SK-N-SH (cell line): ENCODE results near the gene AGO1. TPM values are rescaled to one million over a fixed set of nuclear protein-coding genes. Genes with fewer than 3 reads are reported as not detected.

Experiments used
- CTCF ChIA-PET: fragments of 300-600, 350-600 bp; formaldehyde crosslinking; extraction: SDS; loops from one replicate; lab custom pipeline; 2021; lab: Yijun Ruan, JAX
- POLR2A ChIA-PET: fragments of 350-600 bp; sonication (Branson Sonifier 250); formaldehyde crosslinking; extraction: SDS; loops from one replicate; lab custom pipeline; 2020; ENCODE audit warnings: antibody characterized with exemption, inconsistent platforms; lab: Yijun Ruan, JAX
- DNase-seq: peaks from one replicate; pipeline ENCODE4 v3.0.0; 2012
- H2AFZ ChIP-seq: fragments of 200-600 bp; sonication (generic); 2 replicates; pipeline ENCODE4 v1.8.1; 2016; ENCODE audit warnings: antibody characterized with exemption, mild to moderate bottlenecking, low read depth
- H3F3A ChIP-seq: fragments of 200-600 bp; sonication (generic); replicated peaks from 2 replicates; pipeline ENCODE3; 2016; ENCODE audit warnings: antibody characterized with exemption, mild to moderate bottlenecking; ENCODE audit not compliant: insufficient read depth
- H3K27ac ChIP-seq, 2 experiments: fragments of 200-500 bp in 1 of 2; fragments of 200-600 bp in 1 of 2; sonication (Bioruptor generic) in 1 of 2; sonication (generic), shearing (Covaris generic) in 1 of 2; 2 replicates each; pipeline versions ENCODE4 v1.5.1 to v1.6.1; 2014 to 2016; ENCODE audit warnings: low read depth in 2 of 2, inconsistent platforms in 1 of 2, low read length in 1 of 2, mild to moderate bottlenecking in 1 of 2, mixed read lengths in 1 of 2
- H3K27me3 ChIP-seq: fragments of 200-600 bp; sonication (generic), shearing (Covaris generic); 2 replicates; pipeline ENCODE4 v1.6.1; 2016; ENCODE audit warnings: mixed run types; ENCODE audit not compliant: insufficient read depth
- H3K36me3 ChIP-seq, 2 experiments: fragments of 200-500 bp in 1 of 2; fragments of 200-600 bp in 1 of 2; sonication (Bioruptor generic) in 1 of 2; sonication (generic) in 1 of 2; replicated peaks in 1 of 2; 2 replicates each; pipeline versions ENCODE3 to v1.5.1; 2014 to 2016; ENCODE audit warnings: low read length in 1 of 2, mild to moderate bottlenecking in 1 of 2; ENCODE audit not compliant: insufficient read depth in 2 of 2, control insufficient read depth in 1 of 2
- H3K4me1 ChIP-seq, 2 experiments: fragments of 200-500 bp in 1 of 2; fragments of 200-600 bp in 1 of 2; sonication (Bioruptor generic) in 1 of 2; sonication (generic), shearing (Covaris generic) in 1 of 2; 2 replicates each; pipeline versions ENCODE4 v1.5.1 to v1.6.1; 2014 to 2016; ENCODE audit warnings: low read depth in 1 of 2, low read length in 1 of 2, mixed run types in 1 of 2; ENCODE audit not compliant: insufficient read depth in 2 of 2, control insufficient read depth in 1 of 2
- H3K4me2 ChIP-seq: fragments of 200-600 bp; sonication (generic), shearing (Covaris generic); 2 replicates; pipeline ENCODE4 v1.6.1; 2017; ENCODE audit warnings: mixed run types
- H3K4me3 ChIP-seq, 2 experiments: fragments of 200-500 bp in 1 of 2; fragments of 200-600 bp in 1 of 2; sonication (Bioruptor generic) in 1 of 2; sonication (generic), shearing (Covaris generic) in 1 of 2; 2 replicates each; pipeline versions ENCODE4 v1.5.1 to v1.8.1; 2014 to 2016; ENCODE audit warnings: low read depth in 2 of 2, inconsistent platforms in 1 of 2, low read length in 1 of 2, mild to moderate bottlenecking in 1 of 2, mixed read lengths in 1 of 2, moderate library complexity in 1 of 2
- H3K79me2 ChIP-seq: fragments of 200-600 bp; sonication (generic); 2 replicates; pipeline ENCODE4 v1.8.1; 2017; ENCODE audit warnings: mild to moderate bottlenecking; ENCODE audit not compliant: insufficient read depth
- H3K9ac ChIP-seq: fragments of 200-600 bp; sonication (generic); 2 replicates; pipeline ENCODE4 v1.6.1; 2017; ENCODE audit warnings: mixed run types
- H3K9me2 ChIP-seq: fragments of 200-600 bp; sonication (generic); 2 replicates; pipeline ENCODE4 v1.6.1; 2017; ENCODE audit warnings: mixed run types
- H3K9me3 ChIP-seq: fragments of 200-600 bp; sonication (generic); 2 replicates; pipeline ENCODE4 v1.6.1; 2017; ENCODE audit warnings: mixed run types, mild to moderate bottlenecking, moderate library complexity
- H4K20me1 ChIP-seq: fragments of 200-600 bp; sonication (generic); 2 replicates; pipeline ENCODE4 v1.6.1; 2017; ENCODE audit warnings: mild to moderate bottlenecking, mixed run types; ENCODE audit not compliant: insufficient read depth
- ELF1 ChIP-seq: IDR thresholded peaks from 2 replicates; pipeline ENCODE4 v1.4.0; 2012
- EP300 ChIP-seq, 2 experiments: IDR thresholded peaks; 2 replicates each; pipeline versions ENCODE4 v1.4.0 to v1.6.1; 2012; ENCODE audit warnings: borderline replicate concordance in 1 of 2, low read depth in 1 of 2, low read length in 1 of 2
- FOXJ3 ChIP-seq: sonication (generic); formaldehyde crosslinking; IDR thresholded peaks from 2 replicates; pipeline ENCODE4 v1.5.1; 2020; ENCODE audit warnings: mild to moderate bottlenecking, missing genetic modification reagents
- FOXM1 ChIP-seq: IDR thresholded peaks from 2 replicates; pipeline ENCODE4 v1.4.0; 2012; ENCODE audit warnings: low read depth, mild to moderate bottlenecking
- GATA2 ChIP-seq: sonication (generic); formaldehyde crosslinking; IDR thresholded peaks from 2 replicates; pipeline ENCODE4 v1.5.0; 2020; ENCODE audit warnings: mild to moderate bottlenecking, missing genetic modification reagents
- JUND ChIP-seq: IDR thresholded peaks from 2 replicates; pipeline ENCODE4 v1.4.0; 2012
- MAX ChIP-seq: IDR thresholded peaks from 2 replicates; pipeline ENCODE4 v1.4.0; 2012; ENCODE audit warnings: low read depth
- NRF1 ChIP-seq: IDR thresholded peaks from 2 replicates; pipeline ENCODE4 v1.6.1; 2012; ENCODE audit warnings: low read depth, mild to moderate bottlenecking, low read length
- RAD21 ChIP-seq: IDR thresholded peaks from 2 replicates; pipeline ENCODE4 v1.6.1; 2012; ENCODE audit warnings: mild to moderate bottlenecking, low read length
- RXRA ChIP-seq: IDR thresholded peaks from 2 replicates; pipeline ENCODE4 v1.4.0; 2012; ENCODE audit warnings: low read depth, mild to moderate bottlenecking, borderline replicate concordance
- SIN3A ChIP-seq: IDR thresholded peaks from 2 replicates; pipeline ENCODE4 v1.6.1; 2012; ENCODE audit warnings: low read depth, mild to moderate bottlenecking, low read length, moderate library complexity, borderline replicate concordance
- ZBTB33 ChIP-seq: IDR thresholded peaks from 2 replicates; pipeline ENCODE4 v1.4.0; 2012; ENCODE audit warnings: low read depth, borderline replicate concordance
- WGBS: methylation state at CpG from one replicate; pipeline ENCODE4 v1.1.6; 2017; ENCODE audit warnings: low lambda C conversion rate; 5-methylcytosine and 5-hydroxymethylcytosine counted together
- polyA plus RNA-seq, 3 experiments: library from polyadenylated mRNA; depleted of rRNA; stranded (reverse); fragments of >200 nt; gene quantifications; 2 replicates each; pipeline ENCODE4 v1.2.3, GENCODE V29; 2012

The AGO1 gene
- polyA plus RNA-seq, 1 of the 3 experiments (the other 2 are of a cell fraction) = 7.8 TPM

GRCh38 chr1:35836734-35837133 lies 46.3 kb upstream of the AGO1 start:
- Histone ChIP-seq H3K9me3 (no peaks in the 10 kb centered on the region), H3K4me3 (no peak overlapping the region), H3K79me2 (no peaks in the 10 kb centered on the region), H3F3A (no peaks in the 10 kb centered on the region), H4K20me1 (no peaks in the 10 kb centered on the region), H3K27ac (no peak overlapping the region)
- CTCF ChIA-PET = no interaction called here
- 92% methylated on average over 1 of the region's 1 CpG for WGBS
- no peak for TF ChIP-seq MAX
- no peak for TF ChIP-seq RXRA
- no peak for TF ChIP-seq JUND
- TF ChIP-seq, all 33 proteins: peak for 0
- DNase-seq = no peak
- POLR2A ChIA-PET = no interaction called here
- Histone ChIP-seq H3K9me2 (no peaks in the 10 kb centered on the region), H3K27me3 (no peaks in the 10 kb centered on the region), H3K36me3 (peaks cover 36 to 56% of the 10 kb centered on the region in 2 experiments), H3K4me1 (no peaks in the 10 kb centered on the region), H3K9ac (no peak overlapping the region), H2AFZ (no peak overlapping the region), H3K4me2 (no peak overlapping the region)

DNA sequence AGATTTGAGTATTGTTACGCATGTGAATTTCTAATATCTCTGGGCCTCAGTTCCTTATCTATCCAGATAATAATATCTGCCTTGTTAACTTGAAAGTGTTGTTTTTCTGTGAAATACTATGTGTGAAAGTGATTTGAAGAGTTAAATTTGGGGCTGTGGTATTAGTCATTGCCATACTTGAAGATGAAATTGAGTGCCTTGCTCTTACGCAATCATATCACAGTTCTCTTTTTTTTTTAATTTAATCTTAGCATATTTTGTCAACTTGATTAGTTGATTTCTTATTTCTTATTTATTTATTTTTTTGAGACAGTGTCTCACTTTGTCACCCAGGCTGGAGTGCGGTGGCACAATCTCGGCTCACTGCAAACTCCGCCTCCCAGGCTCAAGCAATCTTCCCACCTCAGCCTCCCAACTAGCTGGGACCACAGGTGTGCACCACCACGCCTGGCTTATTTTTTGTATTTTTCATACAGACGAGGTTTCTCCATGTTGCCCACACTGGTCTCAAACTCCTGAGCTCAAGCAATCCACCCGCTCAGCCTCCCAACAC lies 44.2 kb upstream of the AGO1 start:
- POLR2A ChIA-PET = no interaction called here
- no peaks in the 10 kb centered on the region for H3K4me1 ChIP-seq
- peaks cover 32 to 48% of the 10 kb centered on the region in 2 experiments for H3K36me3 ChIP-seq
- DNase-seq = no peak
- TF ChIP-seq RAD21 (no peak), FOXM1 (no peak), SIN3A (no peak), ZBTB33 (no peak), FOXJ3 (CRISPR knock-in tag) (no peak)
- H3K27ac ChIP-seq = no peak overlapping the region
- H3K79me2 ChIP-seq = no peaks in the 10 kb centered on the region
- H3K9me3 ChIP-seq = no peaks in the 10 kb centered on the region
- CTCF ChIA-PET = no interaction called here
- no peaks in the 10 kb centered on the region for H3K27me3 ChIP-seq
- no peak overlapping the region for H3K4me2 ChIP-seq
- H3K9ac ChIP-seq = no peak overlapping the region
- no peaks in the 10 kb centered on the region for H3K9me2 ChIP-seq
- WGBS = 97% methylated on average over 8 of the region's 8 CpGs
- H4K20me1 ChIP-seq = no peaks in the 10 kb centered on the region
- H3K4me3 ChIP-seq = no peak overlapping the region
- no peak overlapping the region for H2AFZ ChIP-seq
- H3F3A ChIP-seq = no peaks in the 10 kb centered on the region

DNA sequence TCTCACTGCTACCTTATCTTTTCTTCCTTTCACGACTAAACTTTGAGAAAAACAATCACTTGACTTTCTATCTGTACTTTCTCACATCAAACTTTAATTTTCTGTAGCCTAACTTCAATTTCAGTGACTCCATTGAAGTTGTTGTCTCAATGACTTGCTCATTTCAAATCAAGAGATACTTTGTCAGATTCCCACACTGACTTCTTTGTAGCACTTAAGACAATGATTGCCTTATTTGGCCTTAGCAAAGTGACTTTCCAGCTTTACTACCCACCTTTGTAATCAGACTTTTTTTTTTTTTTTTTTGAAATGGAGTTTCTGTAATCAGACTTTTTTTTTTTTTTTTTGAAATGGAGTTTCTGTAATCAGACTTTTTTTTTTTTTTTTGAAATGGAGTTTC lies 38.2 kb upstream of the AGO1 start:
- CTCF ChIA-PET = no interaction called here
- DNase-seq = no peak
- Histone ChIP-seq H3F3A (no peaks in the 10 kb centered on the region), H3K9ac (no peak overlapping the region), H3K27me3 (no peaks in the 10 kb centered on the region), H3K36me3 (peaks cover 18 to 45% of the 10 kb centered on the region in 2 experiments), H3K4me3 (no peak overlapping the region), H4K20me1 (no peaks in the 10 kb centered on the region), H3K9me3 (no peaks in the 10 kb centered on the region), H3K27ac (no peak overlapping the region), H3K9me2 (no peaks in the 10 kb centered on the region), H2AFZ (no peak overlapping the region), H3K4me1 (peaks cover 0 to 6% of the 10 kb centered on the region in 2 experiments; a peak in 1 of 4 replicates), H3K4me2 (no peak overlapping the region), H3K79me2 (no peaks in the 10 kb centered on the region)
- 97% methylated on average over 1 of the region's 1 CpG for WGBS
- TF ChIP-seq EP300 (IDR thresholded peaks at IDR 0.05; ENCODE audit: borderline replicate concordance in 1 of 2, low read depth in 1 of 2, low read length in 1 of 2) (no peak), ELF1 (no peak), RXRA (no peak), NRF1 (no peak), GATA2 (CRISPR knock-in tag) (no peak)
- POLR2A ChIA-PET = no interaction called here
